Psoas muscle (tissue), 8 donors: ENCODE results near the gene DGUOK. TPM values are rescaled to one million over a fixed set of nuclear protein-coding genes. Genes with fewer than 3 reads are reported as not detected.
"Not testable (repeated sequence)": the region's sequence is repeated elsewhere in the genome, so short reads cannot be mapped to it uniquely, and the experiment has no call there.

Source experiments
- ATAC-seq, 4 donors: fragments of 200-7000 bp; cut with Tn5 transposase; one replicate each; pipeline ENCODE4 v1.9.1; 2020; ENCODE audit warnings: moderate library complexity in 3 of 4, mild to moderate bottlenecking in 2 of 4
- DNase-seq, 2 donors: peaks; one replicate each; pipeline ENCODE4 v3.0.0-alpha.2; 2020
- H3K27ac ChIP-seq: fragments of 200-600 bp; one replicate; pipeline ENCODE4 v1.8.0; 2022
- H3K27me3 ChIP-seq, 3 donors: fragments of 200-600 bp in 1 of 3; one replicate each; pipeline versions ENCODE4 v1.6.1 to v1.8.0; 2013 to 2022; ENCODE audit warnings: low read length in 2 of 3, mild to moderate bottlenecking in 2 of 3, moderate library complexity in 1 of 3; ENCODE audit not compliant: insufficient read depth in 3 of 3
- H3K36me3 ChIP-seq, 2 donors: fragments of 200-600 bp in 1 of 2; one replicate each; pipeline versions ENCODE4 v1.6.1 to v1.8.0; 2013 to 2022; ENCODE audit warnings: low read depth in 1 of 2, mild to moderate bottlenecking in 1 of 2, moderate library complexity in 1 of 2; ENCODE audit not compliant: insufficient read depth in 1 of 2
- H3K4me1 ChIP-seq: fragments of 200-600 bp; one replicate; pipeline ENCODE4 v1.8.0; 2022
- H3K4me3 ChIP-seq: fragments of 200-600 bp; one replicate; pipeline ENCODE4 v1.8.0; 2022; ENCODE audit warnings: mild to moderate bottlenecking
- H3K9me3 ChIP-seq: fragments of 200-600 bp; one replicate; pipeline ENCODE4 v1.8.0; 2022
- CTCF ChIP-seq: fragments of 200-600 bp; IDR thresholded peaks from one replicate; pipeline ENCODE4 v1.8.0; 2022; ENCODE audit warnings: antibody characterized with exemption
- WGBS, 3 donors: extraction: QIAGEN DNeasy Blood & Tissue Kit; methylation state at CpG; one replicate each; pipeline versions ENCODE4 v1.1.6 to v1.1.7; 2013; 5-methylcytosine and 5-hydroxymethylcytosine counted together
- intact Hi-C, 2 donors: fragments of 100-400 bp; cut with DNase I; formaldehyde crosslinking; loops; one replicate each; pipeline versions ENCODE4 v1.11.0 to v1.14.2; 2022
- polyA plus RNA-seq, 3 donors: library from polyadenylated mRNA; stranded (reverse); fragments of 200-250 nt; gene quantifications; one replicate each; pipeline ENCODE4 v1.2.3, GENCODE V29; 2013
- total RNA-seq, 4 donors: library from RNA; stranded (reverse); fragmentation: NEBNext Ultra II Directional in 2 of 4; extraction: Animal tissue kit (Norgen Biotek cat#: 25700) in 2 of 4; gene quantifications; one replicate each; pipeline versions ENCODE4 v1.2.1 to v1.2.4, GENCODE V29; 2021 to 2023
- donor health status: healthy with polysubstance abuse.
- donor health status: DM: no; HTN: no; CAD: no; lungs with moderate emphysema.
- donor health status: Bipolar disorder and iron deficiency.
- donor health status: healthy.
- donor health status: DM: yes; HTN: yes; CAD: no.
- donor health status: DM: no; HTN: no; CAD: no.
- donor health status: DM: no; HTN: no; CAD: no.
- donor health status: DM: yes; HTN: yes; CAD: no.

DGUOK gene
- total and polyA plus RNA-seq, 7 donors: 12.9 to 74.2 (median 22.3) TPM

DNA sequence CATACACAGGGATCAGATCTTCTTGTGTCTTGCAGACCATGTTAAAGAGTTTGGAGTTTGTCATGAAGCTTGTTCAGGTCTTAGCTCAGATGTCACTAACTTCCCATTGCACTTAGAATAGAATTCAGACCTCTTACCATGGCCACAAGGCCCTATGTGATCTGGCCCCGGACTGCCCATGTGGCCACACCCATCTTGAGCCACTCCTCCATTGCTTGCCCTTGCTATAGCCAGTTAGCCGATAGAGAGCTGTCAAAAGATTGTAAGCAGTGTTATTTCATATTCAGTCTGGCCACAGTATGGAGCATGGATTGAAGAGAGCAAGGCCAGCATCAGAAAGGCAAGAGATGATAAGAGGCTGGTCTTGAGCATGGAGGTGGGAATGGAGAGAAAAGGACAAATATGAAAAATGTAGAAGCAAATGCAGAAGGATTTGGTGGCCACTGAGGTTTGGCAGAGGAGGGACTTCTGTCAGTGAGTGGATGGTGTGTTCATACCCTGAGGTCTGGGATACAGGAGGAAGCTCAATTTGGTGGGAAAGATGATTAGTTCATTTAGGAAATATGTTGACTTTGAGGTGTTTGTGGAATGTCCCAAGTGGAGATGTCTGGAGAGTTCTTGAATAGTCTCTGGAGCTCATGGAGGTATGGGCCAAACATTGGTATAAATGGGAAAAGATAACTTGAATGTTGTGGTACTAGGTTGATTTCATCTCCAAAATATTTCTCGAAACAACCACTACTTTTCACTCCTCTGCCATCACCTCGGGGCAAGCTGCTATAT is 10.6 kb downstream of the DGUOK start:
- WGBS, 3 donors: 89 to 92% (median 90%) methylated on average over 4 of the region's 4 CpGs
- no peak for ATAC-seq
- H3K27ac ChIP-seq: no peak overlapping the region
- H3K27me3 ChIP-seq: no peaks in the 10 kb centered on the region
- no peak overlapping the region for H3K4me3 ChIP-seq
- H3K4me1 ChIP-seq: peaks cover 5% of the 10 kb centered on the region
- no peak for TF ChIP-seq CTCF
- intact Hi-C loops: loop anchor here in 1 of 2 donors (5.0 kb wide), 1 partner anchor 210 kb away; the partner anchor contains the start of gene BOLA3
- DNase-seq: no peak
- H3K36me3 ChIP-seq: peaks cover 0 to 34% of the 10 kb centered on the region in 2 donors
- H3K9me3 ChIP-seq: no peaks in the 10 kb centered on the region

- intact Hi-C loops: loop anchor here in 1 of 2 donors (5.0 kb wide), 1 partner anchor 209 kb away; the partner anchor contains the start of gene BOLA3
- peaks cover 0 to 30% of the 10 kb centered on the region in 2 donors for H3K36me3 ChIP-seq
- no peak overlapping the region for H3K27ac ChIP-seq
- no peak for TF ChIP-seq CTCF
- H3K4me3 ChIP-seq: no peak overlapping the region
- no peaks in the 10 kb centered on the region for H3K9me3 ChIP-seq
- peaks cover 5% of the 10 kb centered on the region for H3K4me1 ChIP-seq
- no peaks in the 10 kb centered on the region for H3K27me3 ChIP-seq
- ATAC-seq (no peak), DNase-seq (no peak)
These were observed 11.2 kb downstream of the DGUOK start for GRCh38 chr2:73937899-73938298.

DNA sequence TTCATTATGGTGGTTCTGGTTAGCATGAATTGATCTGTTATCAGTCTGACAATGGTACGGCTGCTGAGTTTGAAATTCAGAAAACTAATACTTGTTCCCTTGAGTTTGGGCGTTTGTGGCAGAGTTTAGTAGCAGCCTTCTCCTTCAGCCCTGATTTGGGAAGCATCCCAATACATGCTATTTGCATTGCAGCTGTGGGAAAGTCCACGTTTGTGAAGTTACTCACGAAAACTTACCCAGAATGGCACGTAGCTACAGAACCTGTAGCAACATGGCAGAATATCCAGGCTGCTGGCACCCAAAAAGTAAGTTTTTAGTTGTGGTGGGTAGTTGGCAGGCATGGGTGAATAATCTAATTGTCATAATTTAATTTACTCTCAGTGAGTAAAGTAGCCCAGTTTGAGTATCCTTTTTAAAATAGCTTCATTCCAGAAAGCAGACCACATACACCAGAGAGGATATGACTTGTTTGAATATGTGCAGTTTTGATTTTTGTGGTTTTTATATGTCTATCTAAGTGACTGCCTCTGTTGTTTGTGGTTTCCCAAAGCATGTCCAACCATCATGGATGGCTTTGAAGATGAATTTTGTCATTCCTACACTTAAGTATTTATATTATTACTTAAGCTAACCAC is 12.2 kb downstream of the DGUOK start:
- H3K9me3 ChIP-seq: no peaks in the 10 kb centered on the region
- intact Hi-C loops: loop anchor here in 1 of 2 donors (5.0 kb wide), 1 partner anchor 208 kb away; the partner anchor contains the start of gene BOLA3
- no peak for TF ChIP-seq CTCF
- no peak overlapping the region for H3K4me3 ChIP-seq
- H3K27me3 ChIP-seq: no peaks in the 10 kb centered on the region
- no peak overlapping the region for H3K27ac ChIP-seq
- WGBS, 3 donors: 67 to 81% (median 70%) methylated on average over 5 of the region's 5 CpGs
- H3K36me3 ChIP-seq: peaks cover 0 to 33% of the 10 kb centered on the region in 2 donors
- peaks cover 5% of the 10 kb centered on the region for H3K4me1 ChIP-seq
- no peak for ATAC-seq
- DNase-seq: no peak

DNA sequence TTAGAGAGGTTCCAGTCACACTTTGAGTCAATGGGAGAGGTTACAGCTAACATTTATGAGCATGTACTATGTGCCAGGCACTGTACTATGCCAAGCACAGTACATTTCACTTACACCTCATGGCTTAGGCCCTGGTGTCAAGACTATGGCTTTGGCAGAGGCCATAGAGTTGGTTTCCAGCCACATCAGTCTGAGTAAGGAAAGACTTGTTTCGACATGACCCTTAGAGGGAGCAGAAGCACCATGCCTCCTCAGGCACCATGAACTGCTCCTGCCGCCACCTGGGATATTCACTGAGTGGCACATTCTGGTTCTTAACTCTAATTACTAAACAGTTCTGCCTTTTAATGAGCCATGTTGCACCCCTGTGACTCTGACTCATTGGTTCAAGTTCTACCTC is 12.7 kb downstream of the DGUOK start:
- no peak overlapping the region for H3K4me3 ChIP-seq
- ATAC-seq (peak; percentile 92 to 97 (median 96)), DNase-seq (peak in 1 of 2 donors; percentile 55)
- peaks cover 5% of the 10 kb centered on the region for H3K4me1 ChIP-seq
- peaks cover 0 to 35% of the 10 kb centered on the region in 2 donors for H3K36me3 ChIP-seq
- TF ChIP-seq CTCF: peak; percentile 30
- H3K27ac ChIP-seq: peak overlapping the region; percentile 39
- no peaks in the 10 kb centered on the region for H3K9me3 ChIP-seq
- intact Hi-C loops: loop anchor here in 1 of 2 donors (5.0 kb wide), 1 partner anchor 208 kb away; the partner anchor contains the start of gene BOLA3
- WGBS, 3 donors: 49 to 90% (median 72%) methylated on average over 2 of the region's 2 CpGs
- no peaks in the 10 kb centered on the region for H3K27me3 ChIP-seq

- intact Hi-C loops, DNase-seq, H3K27ac ChIP-seq, H3K4me1 ChIP-seq, H3K9me3 ChIP-seq, ATAC-seq, H3K27me3 ChIP-seq, H3K4me3 ChIP-seq: not testable (repeated sequence)
- peaks cover 0 to 41% of the 10 kb centered on the region in 2 donors for H3K36me3 ChIP-seq
- 98 to 100% (median 100%) methylated on average over 1 of the region's 1 CpG for WGBS, 3 donors
These were observed 13.4 kb downstream of the DGUOK start for GRCh38 chr2:73940066-73940465.
